Fibroblast of the conjunctiva (primary cell): ENCODE data around the gene FAR2.
"Not testable (repeated sequence)": the region's sequence is repeated elsewhere in the genome, so short reads cannot be mapped to it uniquely, and the experiment has no call there.

ENCODE experiments used
- DNase-seq: peaks from one replicate; pipeline ENCODE4 v3.0.0-alpha.2; 2010; ENCODE audit warnings: low read depth

Gene FAR2

GRCh38 chr12:29281371-29282005 is 132.4 kb downstream of the FAR2 start:
- DNase-seq = no peak

- no peak for DNase-seq
These were observed 133.1 kb downstream of the FAR2 start for GRCh38 chr12:29282031-29282816.

DNA sequence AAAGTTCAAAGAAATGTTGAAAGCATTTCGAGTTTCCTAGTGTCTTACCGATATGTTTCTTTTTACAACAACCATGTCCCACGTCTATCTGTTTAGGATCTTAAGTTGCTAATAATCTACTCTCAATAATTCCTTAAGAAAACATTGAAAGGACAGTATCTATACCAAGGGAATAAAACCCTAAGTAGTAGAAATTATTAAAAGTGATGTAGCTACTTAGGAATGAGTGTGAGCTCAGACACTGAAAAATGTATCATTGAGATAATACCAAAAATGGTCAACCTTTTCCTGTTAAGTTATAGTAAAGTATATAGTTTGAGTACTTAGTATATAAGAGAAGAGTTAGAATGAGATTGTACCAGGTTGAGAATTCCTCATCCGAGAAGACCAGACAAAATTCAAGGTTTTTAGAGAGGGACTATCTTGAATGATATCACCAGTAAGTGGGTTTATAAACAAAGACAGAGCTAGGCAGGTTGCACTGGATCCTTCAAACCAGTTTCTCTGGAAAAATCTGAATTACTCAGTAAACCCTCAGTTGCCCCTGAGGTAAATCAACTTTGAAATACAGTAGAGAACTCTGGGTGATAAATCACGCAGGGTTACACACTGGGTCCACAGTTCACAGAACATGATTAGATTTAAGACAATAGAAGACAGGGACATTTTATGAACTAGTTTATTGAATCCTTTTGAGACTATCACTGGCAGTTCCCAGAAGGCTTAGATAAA is 135.1 kb downstream of the FAR2 start:
- no peak for DNase-seq

DNA sequence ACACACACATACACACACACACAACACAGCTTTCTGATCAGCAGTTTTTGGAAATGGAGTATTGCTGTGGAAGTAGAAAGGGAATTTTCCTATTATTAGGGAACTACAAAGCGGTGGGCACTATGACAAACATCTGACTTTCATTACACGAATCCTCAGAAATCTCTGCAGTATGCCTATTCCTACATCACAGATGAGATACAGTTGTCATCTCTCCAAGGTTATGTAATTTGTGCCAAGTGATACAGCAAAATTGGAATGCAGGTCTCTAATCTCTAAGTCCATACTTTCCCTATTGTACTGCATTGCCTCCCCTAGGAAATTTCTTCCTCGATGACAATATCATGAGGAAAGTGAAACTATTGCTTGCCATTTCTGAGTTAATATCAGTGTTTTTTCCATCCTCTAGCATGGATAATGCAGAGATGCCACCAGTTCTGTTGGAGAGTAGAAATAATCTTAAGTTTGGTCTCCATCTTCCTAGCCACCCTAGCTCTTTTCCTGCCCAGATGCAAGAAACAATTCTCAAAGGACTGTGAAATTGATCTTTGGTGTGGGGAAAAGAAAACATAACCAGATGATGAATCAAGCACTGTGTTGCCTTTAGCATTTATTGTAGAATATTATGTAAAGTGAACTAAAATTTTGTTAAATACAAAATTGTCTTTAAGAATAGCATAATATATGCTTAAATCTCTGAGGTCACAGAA is 137.2 kb downstream of the FAR2 start:
- DNase-seq = peak; percentile 33

DNA sequence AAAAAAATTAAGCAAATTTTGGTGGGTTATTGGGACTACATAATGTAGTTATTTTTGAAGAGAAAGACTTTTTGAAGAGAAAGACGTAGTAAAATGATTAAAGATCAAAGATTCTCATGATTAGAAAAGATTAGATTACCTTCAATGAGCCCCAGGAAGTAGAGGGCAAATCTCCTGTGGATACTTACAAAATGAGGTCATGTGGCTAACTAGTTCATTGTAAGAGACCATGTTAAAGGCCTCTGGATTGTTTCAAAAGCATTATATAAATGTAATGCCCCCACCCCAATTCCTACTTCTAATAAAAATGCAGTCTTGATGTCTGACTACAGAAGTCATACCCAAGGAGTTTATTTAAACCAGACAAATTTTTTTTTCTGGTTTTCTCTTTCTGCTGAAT is 138.5 kb downstream of the FAR2 start:
- DNase-seq = no peak

DNA sequence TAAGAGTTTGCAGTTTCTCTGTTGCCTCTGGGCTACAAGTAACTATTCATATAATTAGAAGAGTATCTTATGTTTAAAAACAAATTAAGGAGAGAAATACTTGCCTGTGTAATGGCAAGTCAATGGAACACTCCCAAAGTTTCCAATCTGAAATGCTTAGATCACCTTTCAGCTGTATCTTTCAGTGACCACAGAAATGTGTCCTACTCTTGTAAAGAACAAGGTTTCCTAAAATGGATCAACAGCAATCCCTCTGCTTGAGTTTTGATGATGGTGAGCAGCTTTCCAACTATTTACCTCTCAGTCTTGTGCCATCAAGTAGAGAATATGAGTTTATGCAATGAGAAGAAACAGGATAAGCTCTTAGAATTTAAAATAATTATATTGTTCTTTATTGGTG is 139.0 kb downstream of the FAR2 start:
- no peak for DNase-seq

- not testable (repeated sequence) for DNase-seq
These were observed 141.4 kb downstream of the FAR2 start for GRCh38 chr12:29290475-29290874.

DNA sequence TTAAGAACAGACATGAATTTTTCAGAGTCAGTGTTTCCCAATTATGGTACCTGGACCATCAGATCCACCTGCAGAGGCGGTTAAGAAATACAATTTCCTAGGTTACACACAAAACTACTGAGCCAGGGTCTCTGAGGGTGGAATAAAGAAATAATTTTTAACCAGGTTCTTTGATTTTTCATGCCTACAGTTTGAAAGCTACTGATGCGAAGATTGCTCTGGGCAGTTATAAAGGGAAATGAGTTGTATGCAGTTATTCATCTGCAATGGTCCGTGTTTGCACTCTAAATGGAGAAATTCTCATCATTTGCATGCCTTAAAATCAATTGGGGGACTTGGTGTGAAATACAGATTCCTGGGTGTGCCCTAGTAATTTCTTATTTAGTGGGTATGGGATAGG is 142.1 kb downstream of the FAR2 start:
- no peak for DNase-seq

DNA sequence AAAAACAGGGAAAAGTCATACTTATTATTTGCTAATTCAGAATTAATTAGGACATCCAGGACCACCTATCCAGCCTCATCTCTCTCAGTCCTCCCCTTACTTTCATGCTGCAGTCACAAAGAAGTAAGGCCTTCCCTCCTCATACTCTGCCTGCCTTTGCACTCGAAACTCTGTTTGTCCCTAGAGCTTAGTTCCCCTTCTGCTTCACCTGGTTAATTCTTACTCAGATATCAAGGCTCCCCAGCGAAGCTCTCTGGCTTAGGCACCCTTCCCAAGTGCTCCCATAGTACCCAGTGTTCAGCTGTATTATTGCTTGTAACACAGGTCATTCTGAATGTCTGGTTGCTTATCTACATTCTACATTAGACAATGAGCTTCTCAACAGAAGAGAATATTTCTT is 150.6 kb downstream of the FAR2 start:
- no peak for DNase-seq

DNA sequence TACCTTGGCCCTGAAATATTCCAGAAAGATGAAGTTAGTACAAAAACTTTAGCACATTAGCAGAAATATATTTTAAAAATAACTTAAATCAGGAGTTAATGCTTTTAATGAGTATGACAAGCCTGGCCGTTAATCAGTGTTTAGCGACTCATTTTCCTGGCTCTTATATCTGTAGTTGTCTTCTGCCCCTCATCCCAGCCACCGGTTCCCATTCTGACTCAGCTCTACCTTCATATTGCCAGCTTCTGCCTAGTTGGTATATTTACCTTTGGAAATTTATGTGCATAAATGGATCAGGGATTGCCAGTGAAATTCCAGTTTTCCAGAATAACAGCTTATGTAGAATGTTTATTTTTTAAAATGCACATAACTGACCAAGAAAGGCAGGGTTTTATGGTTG is 152.0 kb downstream of the FAR2 start:
- no peak for DNase-seq

- DNase-seq = no peak
These were observed 155.3 kb downstream of the FAR2 start for GRCh38 chr12:29304388-29304787.

GRCh38 chr12:29306266-29306665 is 157.2 kb downstream of the FAR2 start:
- no peak for DNase-seq

- DNase-seq = no peak
These were observed 157.6 kb downstream of the FAR2 start for GRCh38 chr12:29306682-29307081.

DNA sequence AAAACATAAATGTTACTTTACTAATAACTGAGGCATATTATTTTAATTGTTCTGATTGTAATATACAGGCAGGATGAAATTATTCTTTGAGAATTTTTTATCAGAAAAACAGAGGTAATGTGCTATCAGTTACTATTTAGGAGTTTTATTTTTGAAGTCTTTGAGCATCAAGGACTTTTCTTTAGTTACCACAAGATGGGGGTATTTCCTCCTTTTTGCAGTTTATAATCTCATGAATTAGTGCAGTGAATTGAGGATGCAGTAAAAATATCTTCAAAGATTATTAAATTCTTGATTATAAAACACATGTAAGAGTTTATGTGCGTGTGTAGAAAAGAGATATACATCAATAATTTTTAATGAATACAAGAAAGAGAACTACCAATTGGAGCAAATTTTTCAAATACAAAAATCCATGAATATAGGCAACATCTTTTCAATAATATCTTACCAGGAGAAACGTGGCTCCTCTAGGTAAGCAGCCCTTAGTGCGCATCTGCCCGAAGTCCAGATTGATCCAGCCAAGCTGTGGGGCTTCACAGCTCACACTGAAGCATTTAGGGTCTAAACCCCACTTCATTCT is 160.3 kb downstream of the FAR2 start:
- no peak for DNase-seq

GRCh38 chr12:29310899-29311298 is 161.8 kb downstream of the FAR2 start:
- no peak for DNase-seq

GRCh38 chr12:29314416-29314815 is 165.3 kb downstream of the FAR2 start:
- DNase-seq = no peak

DNA sequence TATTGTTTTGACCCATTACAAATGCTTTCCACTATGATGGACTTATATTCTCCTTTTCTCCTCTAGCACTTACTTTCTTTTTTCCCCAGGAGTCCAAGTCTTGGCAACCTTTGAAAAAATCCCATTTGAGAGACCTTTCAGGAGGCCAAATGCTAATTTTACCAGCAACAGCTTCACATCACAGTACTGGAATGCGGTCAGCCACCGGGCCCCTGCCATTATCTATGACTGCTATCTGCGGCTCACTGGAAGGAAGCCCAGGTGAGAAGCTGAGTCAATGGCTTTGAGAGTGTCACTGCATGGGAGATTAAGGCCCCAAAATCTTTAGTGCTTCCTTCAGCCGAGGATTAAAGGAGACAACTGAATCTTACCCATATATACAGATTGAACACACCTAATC is 167.7 kb downstream of the FAR2 start:
- DNase-seq = no peak

DNA sequence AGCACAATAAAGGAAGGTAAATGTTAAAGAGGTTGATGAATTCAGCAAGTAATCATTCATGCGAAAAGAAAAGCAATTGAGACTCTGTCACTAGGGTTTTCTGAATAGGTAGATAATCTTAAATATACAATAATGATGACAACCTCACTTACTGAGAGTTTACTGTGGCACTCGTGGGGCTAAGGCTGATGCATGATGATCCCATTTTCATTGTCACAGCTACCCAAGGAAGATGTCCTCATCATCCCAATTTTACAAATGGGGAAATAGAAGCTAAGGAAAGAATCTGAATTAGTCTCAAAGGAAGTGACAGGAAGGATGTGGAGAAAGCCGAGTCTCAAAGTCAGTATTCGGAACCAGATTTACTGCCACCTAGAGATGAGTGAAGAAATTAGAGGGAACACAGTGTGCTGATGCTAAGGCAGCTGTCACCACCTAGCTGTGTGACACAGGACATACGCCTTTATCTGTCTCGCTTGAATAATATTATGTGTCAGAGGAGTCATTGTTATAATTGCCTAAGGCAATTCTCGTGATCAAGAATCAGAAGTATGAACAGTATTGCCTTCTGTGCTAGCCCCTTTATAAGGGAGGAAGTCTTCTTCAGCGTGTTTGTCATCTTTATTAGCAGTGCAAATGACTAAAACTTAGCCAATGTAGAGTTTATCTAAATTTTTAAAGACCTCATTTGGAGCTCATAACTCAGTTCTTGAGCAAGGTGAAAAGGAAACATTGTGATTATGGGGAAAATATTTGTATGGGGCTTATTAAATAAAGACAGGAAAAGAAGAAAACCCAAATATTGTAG is 168.7 kb downstream of the FAR2 start:
- DNase-seq = peak; percentile 51

GRCh38 chr12:29320295-29321085 is 171.4 kb downstream of the FAR2 start:
- peak; percentile 28 for DNase-seq

DNA sequence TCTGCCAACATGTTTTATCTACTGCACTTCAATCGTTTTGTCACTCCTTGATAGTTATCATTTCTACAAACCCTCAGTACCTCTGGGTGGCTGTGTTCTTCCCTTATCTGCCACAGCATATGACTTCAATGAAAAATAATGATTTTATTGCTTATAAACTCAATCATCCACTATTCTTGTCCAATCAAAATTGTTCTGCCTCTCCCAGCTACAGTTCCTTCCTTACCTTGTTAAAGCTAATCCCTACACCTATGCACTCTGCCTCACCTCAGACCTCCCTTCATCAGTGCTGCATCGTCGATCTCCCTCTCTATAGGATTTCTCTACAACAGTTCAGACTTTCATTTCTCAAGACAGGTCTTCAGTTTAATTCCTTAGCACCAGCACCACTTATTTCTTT is 173.1 kb downstream of the FAR2 start:
- no peak for DNase-seq
